GM12878 (cell line): ENCODE measurements around the gene NCAM1. TPM values are rescaled to one million over a fixed set of nuclear protein-coding genes. Genes with fewer than 3 reads are reported as not detected.

Experiments
- ATAC-seq: fragments of 200-7000 bp; cut with Tn5 transposase; 3 replicates; pipeline ENCODE4 v1.9.1; 2020; ENCODE audit warnings: mild to moderate bottlenecking, moderate library complexity
- BruUV-seq: library from RNA; stranded (reverse); fragments of 400-500 nt; replicated peaks from 2 replicates; lab custom pipeline; 2021; lab: Mats Ljungman, UMichigan
- CTCF ChIA-PET: fragments of 300-600 bp; sonication (Branson Sonifier 250); formaldehyde crosslinking; extraction: SDS; loops from one replicate; lab custom pipeline; 2021; ENCODE audit warnings: inconsistent platforms; lab: Yijun Ruan, JAX
- POLR2A ChIA-PET: fragments of 350-600 bp; formaldehyde crosslinking; extraction: SDS; loops from one replicate; lab custom pipeline; 2021; ENCODE audit warnings: inconsistent platforms; lab: Charles Lee
- RAD21 ChIA-PET: fragments of 300-600 bp; sonication (Branson Sonifier 250); formaldehyde crosslinking; loops from one replicate; lab custom pipeline; 2023; ENCODE audit warnings: antibody characterized with exemption; ENCODE audit not compliant: unreplicated experiment; lab: Charles Lee
- SMC1A ChIA-PET: fragments of 300-600 bp; sonication (Branson Sonifier 250); formaldehyde crosslinking; loops from one replicate; lab custom pipeline; 2023; ENCODE audit not compliant: unreplicated experiment, uncharacterized antibody; lab: Charles Lee
- DNase-seq: peaks from one replicate; pipeline ENCODE4 v3.0.0-alpha.2; 2011; ENCODE audit warnings: low read depth, low spot score
- FAIRE-seq: peaks from 3 replicates; lab custom pipeline; 2011; peaks lifted over from hg19 to GRCh38; lab: Jason Lieb, UNC
- H2AFZ ChIP-seq: 2 replicates; pipeline ENCODE4 v1.6.0; 2011; ENCODE audit warnings: low read depth, low read length, control low read depth; ENCODE audit not compliant: control insufficient read depth
- H3K27ac ChIP-seq: 2 replicates; pipeline ENCODE4 v1.5.1; 2011; ENCODE audit warnings: control low read depth; ENCODE audit not compliant: control insufficient read depth, insufficient read depth
- H3K27me3 ChIP-seq, 2 experiments: replicated peaks in 1 of 2; 2 replicates each; pipeline versions ENCODE4 v1.6.0 to v1.6.1; 2011; ENCODE audit warnings: low read length in 1 of 2; ENCODE audit not compliant: control insufficient read depth in 2 of 2, insufficient read depth in 2 of 2
- H3K36me3 ChIP-seq, 2 experiments: 2 replicates each; pipeline ENCODE4 v1.5.1; 2011; ENCODE audit warnings: low read length in 1 of 2; ENCODE audit not compliant: control insufficient read depth in 2 of 2, insufficient read depth in 2 of 2
- H3K4me1 ChIP-seq: 2 replicates; pipeline ENCODE4 v1.6.1; 2011; ENCODE audit warnings: mild to moderate bottlenecking, low read length, moderate library complexity, mixed read lengths; ENCODE audit not compliant: control insufficient read depth, insufficient read depth
- H3K4me2 ChIP-seq: 2 replicates; pipeline ENCODE4 v1.6.0; 2011; ENCODE audit warnings: control low read depth; ENCODE audit not compliant: control insufficient read depth, insufficient read depth
- H3K4me3 ChIP-seq: fragments of 200-600 bp; sonication (generic); 2 replicates; pipeline ENCODE4 v1.5.1; 2016
- H3K79me2 ChIP-seq: 2 replicates; pipeline ENCODE4 v1.6.0; 2011; ENCODE audit warnings: low read length; ENCODE audit not compliant: control insufficient read depth, insufficient read depth
- H3K9ac ChIP-seq: 2 replicates; pipeline ENCODE4 v1.8.0; 2011; ENCODE audit warnings: low read length, control low read depth, mixed read lengths; ENCODE audit not compliant: control insufficient read depth, insufficient read depth
- H3K9me3 ChIP-seq: replicated peaks from 3 replicates; pipeline ENCODE4 v1.5.1; 2011; ENCODE audit warnings: mild to moderate bottlenecking, low read length; ENCODE audit not compliant: control insufficient read depth, insufficient read depth
- H4K20me1 ChIP-seq: 2 replicates; pipeline ENCODE4 v1.6.0; 2011; ENCODE audit not compliant: control insufficient read depth, insufficient read depth
- CBX3 ChIP-seq: fragments of 200-600 bp; sonication (generic); IDR thresholded peaks from 2 replicates; pipeline ENCODE4 v1.6.1; 2016; ENCODE audit warnings: low read depth, borderline replicate concordance
- DPF2 ChIP-seq: fragments of 450-650 bp; IDR thresholded peaks from 2 replicates; pipeline ENCODE4 v1.6.1; 2017; ENCODE audit warnings: mild to moderate bottlenecking
- EP300 ChIP-seq, 2 experiments: fragments of 150-350 bp in 1 of 2; IDR thresholded peaks; 2 replicates each; pipeline ENCODE4 v1.6.1; 2011 to 2012; ENCODE audit warnings: low read depth in 2 of 2, low read length in 2 of 2, borderline replicate concordance in 1 of 2, improper control_type of control experiment in 1 of 2, inconsistent platforms in 1 of 2; ENCODE audit not compliant: control insufficient read depth in 1 of 2
- EZH2 ChIP-seq: IDR thresholded peaks from 2 replicates; pipeline ENCODE4 v1.6.1; 2012; ENCODE audit warnings: low read depth, mild to moderate bottlenecking, control low read depth, inconsistent platforms, low read length, borderline replicate concordance; ENCODE audit not compliant: control insufficient read depth
- HSF1 ChIP-seq: fragments of 150-350 bp; IDR thresholded peaks from 2 replicates; pipeline ENCODE4 v1.6.1; 2014; ENCODE audit warnings: mild to moderate bottlenecking, low read depth, low read length
- MEF2B ChIP-seq: fragments of 450-650 bp; IDR thresholded peaks from 2 replicates; pipeline ENCODE4 v1.6.1; 2018; ENCODE audit warnings: mild to moderate bottlenecking, moderate library complexity; ENCODE audit not compliant: partially characterized antibody, poor library complexity, severe bottlenecking
- NR2C2 ChIP-seq: IDR thresholded peaks from 2 replicates; pipeline ENCODE4 v1.6.1; 2011; ENCODE audit warnings: borderline replicate concordance, low read depth; ENCODE audit not compliant: control insufficient read depth, insufficient read length
- PAX5 ChIP-seq: IDR thresholded peaks from 2 replicates; pipeline ENCODE4 v1.6.1; 2011; ENCODE audit warnings: low read depth, low read length, borderline replicate concordance
- PBX3 ChIP-seq: IDR thresholded peaks from 2 replicates; pipeline ENCODE4 v1.6.1; 2011; ENCODE audit warnings: mild to moderate bottlenecking, low read depth, low read length, moderate library complexity; ENCODE audit not compliant: insufficient replicate concordance
- TCF12 ChIP-seq: IDR thresholded peaks from 2 replicates; pipeline ENCODE4 v1.6.1; 2011; ENCODE audit warnings: low read depth, mild to moderate bottlenecking, low read length
- ZNF207 ChIP-seq: fragments of 450-650 bp; IDR thresholded peaks from 2 replicates; pipeline ENCODE4 v1.6.1; 2014; ENCODE audit warnings: antibody characterized with exemption, mild to moderate bottlenecking, borderline replicate concordance
- ZNF274 ChIP-seq: IDR thresholded peaks from one replicate; pipeline ENCODE4 v1.8.0; 2011; ENCODE audit not compliant: insufficient read length, insufficient read depth
- WGBS: methylation state at CpG from one replicate; pipeline ENCODE4 v1.1.6; 2016; ENCODE audit warnings: low lambda C conversion rate; ENCODE audit not compliant: insufficient replicate concordance, insufficient coverage; ENCODE audit errors: missing lambda C conversion rate; 5-methylcytosine and 5-hydroxymethylcytosine counted together
- in situ Hi-C: fragments of 300-500 bp; cut with MboI; formaldehyde crosslinking; loops from 9 replicates; pipeline ENCODE4 v1.14.3; 2018; ENCODE audit warnings: mixed read lengths
- intact Hi-C: fragments of 100-400 bp; cut with micrococcal nuclease; formaldehyde crosslinking; loops from one replicate; pipeline ENCODE4 v1.14.2; 2022; ENCODE audit not compliant: unreplicated experiment
- polyA plus RNA-seq, 11 experiments: library from polyadenylated mRNA; depleted of rRNA in 4 of 11; unstranded in 6 of 11; stranded (reverse) in 5 of 11; fragments of >200 nt; fragmentation: Nextera tagmentation in 4 of 11; fragmentation: Illumina TruSeq in 1 of 11; extraction: Ambion mirVana in 4 of 11; extraction: Trizol in 1 of 11; gene quantifications; 1 replicate in 1 of 11; 2 replicates in 10 of 11; pipeline versions ENCODE4 v1.2.1 to v1.2.3, GENCODE V29; 2011 to 2016; ENCODE audit warnings: inconsistent platforms in 2 of 11, missing spikeins in 2 of 11, low read depth in 1 of 11
- total RNA-seq, 4 experiments: library from RNA; depleted of rRNA in 3 of 4; stranded (reverse); fragments of >200 nt in 3 of 4; fragmentation: Illumina TruSeq in 1 of 4; extraction: Trizol in 1 of 4; gene quantifications; 2 replicates each; pipeline versions ENCODE4 v1.2.1 to v1.2.3, GENCODE V29; 2013 to 2021

Gene NCAM1
- total and polyA plus RNA-seq, 10 of the 15 experiments (the other 5 are each of a cell fraction or from before 2014, with no cell fraction given) = 0.10 to 0.23 (median 0.11) TPM; not detected in 7

- ATAC-seq = no peak
- no peaks in the 10 kb centered on the region for H3K9me3 ChIP-seq
- H3K27ac ChIP-seq = no peak overlapping the region
- intact Hi-C loops (no loop called here), in situ Hi-C loops (no loop called here)
- ChIA-PET POLR2A (no interaction called here), CTCF (no interaction called here), RAD21 (no interaction called here), SMC1A (no interaction called here)
- WGBS = 41% methylated on average over 5 of the region's 5 CpGs
- H3K27me3 ChIP-seq = peaks cover under 1% of the 10 kb centered on the region in 2 experiments; a peak in 1 of 4 replicates
- TF ChIP-seq ZNF274 = no peak
- no peak for TF ChIP-seq PAX5
- TF ChIP-seq PBX3 = no peak
- no peak for TF ChIP-seq EZH2
- TF ChIP-seq NR2C2 = no peak
- TF ChIP-seq DPF2 = no peak
- no peak for TF ChIP-seq MEF2B
- no peak for TF ChIP-seq TCF12
- no peak for TF ChIP-seq ZNF207
- TF ChIP-seq CBX3 = no peak
- TF ChIP-seq HSF1 = no peak
- TF ChIP-seq EP300 (IDR thresholded peaks at IDR 0.05; ENCODE audit: borderline replicate concordance in 1 of 2, control insufficient read depth in 1 of 2, low read depth in 2 of 2, low read length in 2 of 2) = no peak
- no peak for FAIRE-seq
- H4K20me1 ChIP-seq = no peaks in the 10 kb centered on the region
- no peaks in the 10 kb centered on the region for H3K36me3 ChIP-seq
- no peak overlapping the region for H3K4me2 ChIP-seq
- no peak overlapping the region for H2AFZ ChIP-seq
- no TSS peak for BruUV-seq
- H3K79me2 ChIP-seq = no peaks in the 10 kb centered on the region
- H3K4me1 ChIP-seq = no peaks in the 10 kb centered on the region
- H3K4me3 ChIP-seq = no peak overlapping the region
- H3K9ac ChIP-seq = no peak overlapping the region
- no peak for DNase-seq
These were observed 57.7 kb downstream of the NCAM1 start for GRCh38 chr11:113018913-113019312.
